Measurements from ENCODE around the gene KRTAP10-4.

DNA sequence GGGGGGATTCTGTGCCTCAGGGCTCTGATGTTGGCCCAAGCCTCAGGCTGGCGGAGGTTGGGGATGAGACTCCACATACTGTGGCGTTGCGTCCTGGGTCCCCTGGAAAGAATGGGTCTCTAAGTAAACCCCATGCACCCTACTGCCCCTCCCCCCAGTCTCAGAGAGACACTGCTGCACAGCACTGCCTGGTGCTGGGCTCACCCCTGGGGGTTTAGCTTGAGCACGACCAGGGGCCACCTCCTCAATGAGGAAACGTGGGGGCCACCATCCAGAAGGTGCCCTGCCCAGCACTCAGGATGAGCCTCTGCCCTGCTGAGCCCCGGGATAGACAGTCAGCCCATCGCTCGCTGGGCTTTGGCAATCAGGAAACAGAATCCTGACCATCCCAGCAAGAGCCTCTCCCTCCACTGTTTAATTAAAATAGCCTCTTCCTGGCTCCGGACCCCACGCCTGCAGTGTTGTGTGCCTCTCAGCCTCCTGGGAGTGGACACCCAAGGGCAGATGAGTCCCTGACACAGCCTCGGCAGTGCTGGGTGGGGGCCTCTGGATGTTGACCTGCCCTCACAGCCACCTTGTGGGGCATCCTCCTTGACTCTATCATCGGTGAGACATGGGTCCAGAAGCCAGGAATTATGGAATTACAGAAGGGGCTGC is 3.5 kb upstream of the KRTAP10-4 start:
- TF ChIP-seq, protein P1, sequence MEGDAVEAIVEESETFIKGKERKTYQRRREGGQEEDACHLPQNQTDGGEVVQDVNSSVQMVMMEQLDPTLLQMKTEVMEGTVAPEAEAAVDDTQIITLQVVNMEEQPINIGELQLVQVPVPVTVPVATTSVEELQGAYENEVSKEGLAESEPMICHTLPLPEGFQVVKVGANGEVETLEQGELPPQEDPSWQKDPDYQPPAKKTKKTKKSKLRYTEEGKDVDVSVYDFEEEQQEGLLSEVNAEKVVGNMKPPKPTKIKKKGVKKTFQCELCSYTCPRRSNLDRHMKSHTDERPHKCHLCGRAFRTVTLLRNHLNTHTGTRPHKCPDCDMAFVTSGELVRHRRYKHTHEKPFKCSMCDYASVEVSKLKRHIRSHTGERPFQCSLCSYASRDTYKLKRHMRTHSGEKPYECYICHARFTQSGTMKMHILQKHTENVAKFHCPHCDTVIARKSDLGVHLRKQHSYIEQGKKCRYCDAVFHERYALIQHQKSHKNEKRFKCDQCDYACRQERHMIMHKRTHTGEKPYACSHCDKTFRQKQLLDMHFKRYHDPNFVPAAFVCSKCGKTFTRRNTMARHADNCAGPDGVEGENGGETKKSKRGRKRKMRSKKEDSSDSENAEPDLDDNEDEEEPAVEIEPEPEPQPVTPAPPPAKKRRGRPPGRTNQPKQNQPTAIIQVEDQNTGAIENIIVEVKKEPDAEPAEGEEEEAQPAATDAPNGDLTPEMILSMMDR (IDR thresholded peaks at IDR 0.05 in 2 of 3, conservative IDR thresholded peaks at IDR 0.05 in 1 of 3; ENCODE audit: control insufficient read depth in 2 of 3, extremely low read depth in 1 of 3, insufficient read depth in 1 of 3, low read depth in 3 of 3, low read length in 3 of 3) = no peak
- TF ChIP-seq ESRRA (IDR thresholded peaks at IDR 0.05; ENCODE audit: low read length) (no peak), POLR2AphosphoS5 (IDR thresholded peaks at IDR 0.05; ENCODE audit: low read length) (no peak), TCF12 (IDR thresholded peaks at IDR 0.05; ENCODE audit: low read depth, low read length) (no peak), POLR2A (IDR thresholded peaks at IDR 0.05; ENCODE audit: low read depth, low read length) (no peak), FOXM1 (IDR thresholded peaks at IDR 0.05; ENCODE audit: low read depth, low read length) (no peak), EP300 (IDR thresholded peaks at IDR 0.05; ENCODE audit: borderline replicate concordance in 1 of 2, control insufficient read depth in 1 of 2, low read depth in 2 of 2, low read length in 2 of 2) (no peak), EZH2 (IDR thresholded peaks at IDR 0.05; ENCODE audit: borderline replicate concordance, control insufficient read depth, low read depth, low read length) (no peak), ZNF24 (IDR thresholded peaks at IDR 0.05) (no peak), CREB1 (IDR thresholded peaks at IDR 0.05; ENCODE audit: low read depth) (no peak)

All from GM12878 (cell line).